GM18517 (cell line): Measurements from ENCODE around the gene APOBEC2.

Experiments used
- ATAC-seq: cut with Tn5 transposase; IDR thresholded peaks from one replicate; pipeline ENCODE4 v1.9.1; 2021; ENCODE audit warnings: mild to moderate bottlenecking, moderate library complexity; ENCODE audit not compliant: unreplicated experiment

APOBEC2 gene

DNA sequence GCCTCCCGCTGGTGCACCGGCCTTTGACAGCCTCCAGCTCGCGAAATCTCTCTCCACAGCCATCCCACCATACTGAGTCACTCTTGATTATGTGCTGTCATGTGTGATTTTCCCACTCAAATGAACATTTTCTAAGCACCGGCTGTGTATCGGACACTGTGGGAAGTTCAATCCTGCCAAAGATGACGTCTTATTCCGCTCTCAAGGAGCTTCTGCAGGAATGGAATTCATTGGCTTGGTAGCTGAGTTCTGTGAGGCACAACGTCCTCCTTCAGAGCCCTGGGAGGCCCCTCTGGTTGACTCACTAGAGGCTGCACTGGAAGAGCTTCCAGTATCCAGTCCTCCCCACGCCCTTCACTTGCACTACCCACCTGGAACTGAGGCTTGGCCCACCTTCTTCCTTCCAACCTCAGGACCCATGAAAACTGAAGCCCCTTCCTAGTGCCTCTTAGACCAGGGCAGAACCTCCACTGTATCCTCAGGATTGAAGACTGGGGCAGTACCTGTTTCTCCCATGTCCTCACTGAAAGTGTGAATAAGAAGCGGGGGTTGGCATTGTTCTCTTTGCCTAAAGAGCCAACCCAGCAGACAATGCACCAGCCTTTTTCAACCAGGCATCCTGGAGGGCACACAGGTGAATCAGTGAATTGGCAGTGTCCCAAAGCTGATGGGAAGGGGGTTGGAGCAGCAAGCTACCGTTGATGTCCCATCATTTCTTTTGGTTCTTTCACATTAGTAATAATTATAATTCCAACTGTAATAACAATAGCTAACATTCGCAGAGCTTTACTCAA, 15.7 kb upstream of the APOBEC2 start:
- no peak for ATAC-seq

DNA sequence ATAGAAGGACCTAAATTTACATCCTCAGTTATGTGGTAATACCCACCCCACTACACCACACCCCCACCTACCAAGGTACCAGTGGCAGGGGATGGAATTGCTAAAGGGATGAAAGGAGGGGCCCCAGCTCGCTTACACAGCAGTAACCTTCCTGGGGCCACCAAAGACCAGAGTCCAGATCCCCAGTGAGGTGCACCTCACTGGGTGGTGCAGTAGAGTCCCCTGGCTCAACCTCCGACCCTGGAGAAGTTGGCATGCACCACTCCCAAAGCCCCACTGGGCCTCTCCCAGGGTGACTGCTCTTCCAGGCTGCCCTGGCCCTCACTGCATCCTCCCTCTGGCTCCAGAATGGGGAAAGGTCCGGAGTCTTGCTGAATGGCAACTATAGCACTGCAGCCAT, 14.8 kb upstream of the APOBEC2 start:
- no peak for ATAC-seq

DNA sequence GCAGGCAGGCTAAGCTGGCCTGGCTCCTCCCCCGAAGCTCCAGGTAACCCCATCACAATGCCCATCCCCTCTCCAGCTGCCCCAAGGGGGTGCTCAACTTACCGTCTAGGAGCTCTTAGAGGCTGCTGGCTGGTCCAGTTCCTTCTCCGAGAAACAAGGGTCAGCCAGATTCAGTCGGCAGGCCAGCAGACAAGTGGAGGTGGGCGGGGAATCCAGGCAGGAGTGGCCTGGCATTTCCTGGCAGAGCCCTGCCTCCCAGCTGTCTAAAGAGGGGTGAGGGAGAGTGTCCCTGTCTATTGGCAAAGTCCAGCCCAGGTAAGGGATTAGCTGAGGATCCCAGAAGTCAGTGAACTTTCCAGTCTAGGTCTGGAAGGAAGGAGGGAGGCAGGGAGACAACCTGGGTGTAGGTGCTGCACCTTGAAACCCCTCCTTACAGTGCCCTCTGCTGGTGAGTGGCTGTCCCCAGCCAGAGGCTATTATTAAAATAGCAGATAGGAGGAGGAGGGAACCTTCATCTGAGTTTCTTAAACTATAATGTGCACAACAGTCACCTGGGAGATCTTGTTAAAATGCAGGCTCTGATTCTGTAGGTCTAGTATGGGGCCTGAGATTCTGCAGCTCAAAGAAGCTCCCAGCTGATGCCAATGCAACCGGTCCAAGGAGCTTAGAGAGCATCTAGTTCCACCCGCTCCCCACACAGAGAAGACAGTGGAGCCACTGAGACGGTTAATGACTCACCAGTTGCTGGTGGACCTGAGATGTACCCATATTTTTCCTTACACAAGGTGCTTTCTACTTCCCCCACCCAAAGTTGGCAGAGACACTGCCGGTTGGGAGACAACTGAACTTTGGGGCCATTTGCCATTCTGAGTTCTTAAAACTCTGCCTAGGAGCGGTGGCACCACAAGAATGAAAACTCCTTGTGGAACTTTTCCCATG, 13.7 kb upstream of the APOBEC2 start, which contains the start of gene UNC5CL:
Gene UNC5CL, minus strand, starts transcription at position 162 of the 939 bp plus-strand sequence. CDS start 4,147 bp downstream, outside the sequence.
- no peak for ATAC-seq

GRCh38 chr6:41040101-41040939, 12.7 kb upstream of the APOBEC2 start:
- no peak for ATAC-seq

DNA sequence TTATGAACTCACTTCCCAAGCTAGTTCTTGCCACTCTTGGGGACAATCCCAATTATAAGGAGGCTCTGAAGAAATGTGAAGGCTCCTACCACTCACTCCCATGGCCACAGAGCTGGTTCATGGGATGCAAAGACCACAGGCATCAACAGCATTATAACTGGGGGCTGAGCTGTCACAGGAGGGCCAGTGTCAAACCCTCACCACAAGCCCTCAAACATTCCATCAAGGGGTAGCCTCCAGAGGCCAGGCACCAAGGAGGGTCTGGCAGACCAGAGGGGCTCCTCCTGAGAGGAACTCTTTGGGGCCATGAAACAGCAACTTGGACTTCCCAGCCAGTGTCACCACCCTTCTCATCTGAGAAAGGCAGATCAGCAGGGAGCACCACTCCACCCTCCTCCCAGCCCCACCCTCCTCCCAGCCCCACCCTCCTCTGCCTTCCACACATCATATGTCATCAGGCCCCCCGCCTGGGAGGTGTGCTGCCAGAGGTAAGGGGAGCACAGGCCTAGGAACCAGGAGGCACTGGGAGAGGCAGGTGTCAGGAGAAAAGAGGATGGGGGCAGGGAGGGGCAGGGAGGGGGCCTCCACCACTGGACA, 12.0 kb upstream of the APOBEC2 start:
- ATAC-seq: no peak

- no peak for ATAC-seq
Observed at GRCh38 chr6:41042226-41043055, 10.6 kb upstream of the APOBEC2 start, which contains the start of gene TSPO2. Gene TSPO2, plus strand, starts transcription at chr6:41042467. Its CDS starts 519 bp downstream, at chr6:41042986.

GRCh38 chr6:41043151-41043550, 9.9 kb upstream of the APOBEC2 start:
- ATAC-seq: no peak

DNA sequence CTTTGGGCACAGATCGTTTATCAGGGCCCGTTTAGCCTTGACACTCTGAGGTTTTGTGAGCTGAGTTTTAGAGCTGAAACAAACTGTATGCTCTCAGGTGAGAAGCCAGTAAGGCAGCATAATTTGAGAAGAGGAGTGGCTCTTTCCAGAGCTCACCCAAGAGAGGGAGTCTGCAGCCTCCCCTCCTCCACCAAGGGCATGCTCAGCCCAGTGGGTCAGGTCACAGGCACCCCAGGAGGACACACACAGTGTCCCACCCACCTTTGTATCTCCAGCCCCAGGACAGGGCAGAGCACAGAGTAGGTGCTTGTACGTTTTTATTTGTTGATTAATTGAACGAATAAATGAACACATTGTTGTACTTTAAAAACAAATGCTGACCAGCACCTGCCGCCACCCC, 7.3 kb upstream of the APOBEC2 start:
- ATAC-seq: no peak

DNA sequence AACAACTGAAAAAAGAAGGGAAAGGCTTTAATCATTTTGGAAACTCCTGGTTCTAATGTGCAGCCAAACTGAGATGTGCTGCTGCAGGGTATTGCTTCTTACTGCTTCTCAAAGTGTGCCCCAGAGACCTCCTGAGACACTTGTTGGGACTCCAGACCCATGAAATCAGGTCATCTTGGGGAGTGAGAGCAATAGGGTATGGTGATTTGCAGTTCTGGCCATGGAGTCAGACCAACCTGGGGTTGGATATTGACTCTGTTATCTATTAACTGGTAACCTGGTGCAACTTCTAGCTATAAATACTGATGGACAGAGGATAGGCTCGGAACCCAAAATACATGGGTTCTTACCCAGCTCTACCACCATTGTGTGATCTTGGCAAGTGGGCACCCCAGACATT, 6.9 kb upstream of the APOBEC2 start:
- ATAC-seq: no peak

- no peak for ATAC-seq
Observed at GRCh38 chr6:41047306-41047705, 5.7 kb upstream of the APOBEC2 start.

GRCh38 chr6:41047745-41048732, 5.0 kb upstream of the APOBEC2 start:
- no peak for ATAC-seq

DNA sequence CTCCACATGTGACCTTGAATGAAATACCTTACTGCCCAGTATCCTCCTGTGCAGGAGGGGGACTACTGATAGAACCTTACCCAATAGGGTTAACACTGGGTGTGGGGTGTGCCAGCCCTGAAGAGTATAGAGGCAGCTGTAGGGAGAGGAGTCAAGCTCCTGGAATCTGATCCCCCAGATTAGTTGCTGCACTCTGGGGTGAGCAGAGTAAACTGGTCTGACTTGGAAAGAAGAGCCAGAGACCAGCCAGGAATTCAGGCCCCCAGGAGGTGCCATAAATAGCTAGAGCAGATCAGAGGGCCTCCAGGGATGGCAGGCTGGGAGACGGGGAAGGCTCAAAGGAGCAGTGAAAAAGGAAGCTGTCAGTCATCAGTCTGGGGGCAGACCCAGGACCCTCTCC, 3.5 kb upstream of the APOBEC2 start:
- no peak for ATAC-seq

GRCh38 chr6:41049955-41050354, 3.0 kb upstream of the APOBEC2 start:
- ATAC-seq: no peak

DNA sequence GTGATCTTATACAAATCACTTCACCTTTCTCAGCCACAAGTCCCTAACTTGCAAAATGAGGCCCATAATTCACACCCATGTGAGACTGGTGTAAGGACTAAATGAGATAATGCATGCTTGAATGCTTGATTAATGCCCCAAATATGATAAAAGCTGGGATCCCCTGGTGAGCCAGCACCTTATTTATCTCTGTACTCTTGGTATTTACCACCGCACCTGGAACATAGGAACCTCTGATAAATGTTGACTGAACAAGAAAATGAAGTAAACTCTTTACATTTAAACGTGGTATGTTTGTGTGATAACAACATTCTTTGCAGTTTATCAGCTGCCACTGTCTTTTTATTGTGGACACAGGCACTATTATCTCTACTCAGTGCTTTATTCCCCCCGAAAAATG, 2.5 kb upstream of the APOBEC2 start:
- no peak for ATAC-seq

DNA sequence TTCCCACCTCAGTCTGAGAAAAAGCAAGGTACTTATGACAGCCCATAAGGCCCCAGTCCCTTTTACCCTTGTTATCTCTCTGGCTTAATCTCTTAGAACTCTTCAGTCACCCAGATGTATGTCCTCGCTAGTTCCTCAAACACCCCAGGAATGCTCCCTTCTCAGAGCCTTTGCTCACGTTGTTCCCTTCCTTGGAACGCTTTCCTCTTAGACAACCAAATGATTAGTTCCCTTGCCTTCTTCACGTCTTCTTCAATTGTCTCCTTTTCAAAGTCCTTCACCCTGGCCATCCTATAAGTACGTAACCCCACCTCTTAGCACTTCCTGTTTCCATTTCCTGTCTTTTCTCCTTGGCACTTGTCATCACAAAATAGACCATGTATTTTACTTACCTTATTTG, 1.1 kb upstream of the APOBEC2 start:
- ATAC-seq: no peak

DNA sequence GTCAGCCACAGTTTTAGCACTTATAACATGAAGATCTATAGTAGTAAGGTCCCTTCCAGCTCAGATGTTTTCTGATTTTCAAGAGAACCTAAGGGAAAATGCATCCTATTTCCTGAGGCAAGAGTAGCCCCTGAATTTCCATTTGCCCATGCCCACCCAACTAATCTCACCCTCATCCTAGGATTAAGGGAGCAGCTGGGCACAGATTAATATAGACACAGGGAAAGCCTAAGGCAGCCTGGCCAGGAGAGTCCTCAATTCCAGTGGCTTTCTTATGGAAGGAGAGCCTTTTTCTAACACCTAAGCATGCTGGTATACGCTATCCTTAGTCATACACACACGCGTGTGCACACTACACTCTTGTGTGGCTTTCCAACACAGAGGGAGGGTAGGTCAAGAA, 1.5 kb downstream of the APOBEC2 start:
- no peak for ATAC-seq

DNA sequence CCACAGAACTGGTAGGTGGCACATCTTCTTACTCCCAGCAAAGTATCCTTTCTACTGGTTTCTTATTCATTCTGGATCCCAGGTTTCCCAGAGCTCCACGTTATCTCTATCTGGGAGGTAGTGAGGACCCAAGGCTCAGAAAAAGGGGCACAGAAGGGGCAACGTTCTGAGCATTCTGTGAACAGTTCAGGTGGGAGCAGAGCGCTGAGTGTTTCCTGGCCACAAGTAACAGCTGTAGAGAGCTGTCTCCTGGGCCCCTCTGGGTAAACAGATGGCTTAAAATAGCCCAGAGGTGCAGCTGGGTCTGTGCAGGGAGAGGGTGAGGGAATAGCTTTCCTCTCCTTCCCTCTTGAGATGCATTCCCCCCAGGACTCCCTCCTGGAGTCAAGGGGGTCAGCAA, 2.1 kb downstream of the APOBEC2 start:
- ATAC-seq: no peak

DNA sequence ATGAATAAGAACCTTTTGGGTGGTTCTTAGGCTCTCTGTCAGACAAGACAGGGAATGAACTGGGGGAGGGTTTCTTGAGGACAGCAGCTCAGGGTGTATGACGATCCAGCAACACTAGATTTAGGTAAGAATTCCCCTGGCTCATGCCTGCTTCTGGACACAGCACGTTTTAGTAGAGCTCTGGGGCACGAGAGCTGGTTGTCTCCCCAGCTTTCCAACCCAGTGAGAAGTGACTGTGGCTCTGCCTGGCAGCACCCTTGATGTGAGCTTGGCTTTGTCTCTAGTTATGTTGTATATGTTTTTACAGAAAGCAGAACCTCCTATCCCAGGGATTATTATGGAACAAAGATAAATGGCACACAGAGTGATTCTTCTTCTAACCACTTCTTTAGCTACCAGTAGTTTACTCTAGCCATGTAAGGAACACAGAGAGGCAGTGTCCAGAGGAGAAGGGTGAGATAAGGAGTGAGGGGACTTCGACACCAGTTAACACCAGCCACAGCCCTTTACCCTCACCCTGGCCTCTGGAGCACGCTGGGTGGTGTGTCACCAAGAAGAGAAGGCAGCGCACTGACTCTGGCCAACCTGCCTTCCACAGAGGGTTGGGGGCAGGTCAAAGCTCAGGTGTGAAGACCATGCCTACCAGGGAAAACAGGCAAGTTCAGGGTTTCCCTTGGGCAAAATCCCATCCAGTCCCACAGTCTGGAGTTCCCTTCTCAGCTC, 3.9 kb downstream of the APOBEC2 start:
- ATAC-seq: no peak
